COLO668 (cell line): ENCODE results near the gene SLC44A5.

ENCODE experiments used
- DNase-seq: peaks from one replicate; lab custom pipeline; 2025; ENCODE audit not compliant: unreplicated experiment; lab: John Stamatoyannopoulos, UW

SLC44A5 gene

DNA sequence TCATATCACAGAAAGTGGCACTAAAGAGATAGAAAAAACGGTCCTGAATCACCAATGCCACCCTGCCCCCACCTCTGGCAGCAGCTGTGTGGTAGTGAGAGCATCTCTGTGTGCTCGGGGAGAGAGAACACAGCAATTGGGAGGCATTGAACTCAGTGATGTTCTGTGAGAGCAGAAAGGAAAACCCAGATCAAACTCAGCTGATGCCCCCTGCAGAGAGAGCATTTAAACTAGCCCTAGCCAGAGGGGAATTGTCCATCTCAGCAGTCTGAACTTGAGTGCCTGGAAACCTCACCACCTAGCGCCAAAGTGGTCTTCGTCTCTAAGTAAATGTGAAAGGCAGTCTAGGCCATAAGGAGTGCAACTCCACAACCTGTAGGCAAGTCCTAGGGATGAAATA lies 21.3 kb downstream of the SLC44A5 start:
- DNase-seq = no peak

- DNase-seq = no peak
These were observed 22.0 kb downstream of the SLC44A5 start for GRCh38 chr1:75588779-75589475.

DNA sequence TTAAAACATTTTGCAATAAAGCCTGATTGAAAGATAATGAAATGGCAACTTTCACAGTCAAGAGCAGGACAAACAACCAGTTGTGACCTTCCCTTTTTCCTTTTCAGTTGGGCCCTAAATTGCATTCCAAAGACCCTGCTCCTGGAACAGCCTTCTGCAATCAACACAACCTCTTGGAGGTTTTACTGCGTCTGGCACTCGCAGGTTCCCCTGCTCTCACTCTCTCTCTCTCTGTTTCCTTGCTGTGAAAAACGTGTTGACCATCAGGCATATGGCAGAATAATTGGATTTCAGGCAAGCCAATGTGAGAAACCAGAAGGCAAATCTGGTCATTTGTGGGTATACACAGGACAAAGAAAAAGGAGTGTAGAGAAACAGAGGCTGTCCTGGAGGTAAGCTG lies 23.2 kb downstream of the SLC44A5 start:
- no peak for DNase-seq

DNA sequence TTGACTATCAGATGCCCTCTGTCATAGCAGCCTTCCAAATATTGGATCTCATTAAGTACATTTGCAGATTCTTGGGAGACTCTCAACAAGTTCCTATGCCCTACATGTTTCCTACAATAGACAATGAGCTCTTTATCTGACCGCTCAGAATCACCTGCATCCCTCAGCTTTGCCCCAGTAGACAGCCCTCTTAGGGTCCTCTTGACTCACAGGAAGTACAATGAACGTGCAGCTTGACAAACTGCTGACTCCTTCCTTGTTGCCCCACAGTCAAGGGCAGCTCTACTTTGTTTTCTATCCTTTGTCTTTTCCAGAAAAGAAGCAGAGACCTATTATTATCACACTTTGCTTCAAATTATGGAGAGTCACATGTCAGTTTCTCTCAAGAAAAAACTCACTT lies 27.6 kb downstream of the SLC44A5 start:
- no peak for DNase-seq

DNA sequence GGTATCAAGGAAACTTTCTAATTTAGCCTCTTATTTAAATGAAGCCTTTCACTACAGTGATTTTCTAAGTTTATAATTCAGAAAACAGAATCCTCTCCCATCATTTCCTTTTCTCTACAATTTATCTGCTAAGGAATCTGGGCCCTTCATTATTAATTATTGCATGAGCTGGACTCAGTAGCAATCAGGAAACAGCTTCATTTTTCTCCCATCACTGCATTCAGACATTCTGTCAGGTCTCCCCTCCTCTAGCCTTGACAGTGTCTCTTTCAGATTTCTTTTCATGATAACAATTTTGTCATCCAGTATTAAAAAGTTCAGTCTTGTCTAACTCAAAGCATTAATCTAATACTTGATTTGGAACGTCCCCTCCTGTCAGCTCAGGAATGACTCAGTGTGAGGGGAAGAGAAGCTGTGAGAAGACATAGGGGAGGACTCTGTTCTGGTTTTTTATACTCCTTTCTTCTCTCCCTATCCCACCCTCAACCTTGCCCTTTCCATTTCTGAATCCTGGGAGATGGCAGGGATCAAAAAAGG lies 28.1 kb downstream of the SLC44A5 start:
- DNase-seq = no peak

DNA sequence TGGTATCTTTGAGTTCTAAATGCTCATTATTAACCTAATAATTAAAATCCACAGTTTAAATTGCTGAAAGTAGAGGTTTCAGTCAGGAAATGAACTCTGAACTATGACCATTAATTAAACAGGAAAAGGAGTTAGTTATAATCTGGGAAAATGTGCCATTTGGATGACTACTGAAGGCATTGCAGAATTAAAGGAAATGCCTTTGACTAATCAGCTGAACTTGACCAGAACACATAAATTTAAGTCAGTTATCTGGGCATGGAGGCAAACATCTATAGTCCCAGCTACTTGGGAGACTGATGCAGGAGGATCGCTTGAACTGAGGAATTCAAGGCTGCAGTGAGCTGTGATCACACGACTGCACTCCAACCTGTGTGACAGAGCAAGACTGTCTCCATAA lies 31.9 kb downstream of the SLC44A5 start:
- no peak for DNase-seq

- no peak for DNase-seq
These were observed 35.1 kb downstream of the SLC44A5 start for GRCh38 chr1:75575837-75576236.

- DNase-seq = no peak
These were observed 43.7 kb downstream of the SLC44A5 start for GRCh38 chr1:75567191-75567590.

GRCh38 chr1:75559800-75560199 lies 51.1 kb downstream of the SLC44A5 start:
- DNase-seq = no peak

DNA sequence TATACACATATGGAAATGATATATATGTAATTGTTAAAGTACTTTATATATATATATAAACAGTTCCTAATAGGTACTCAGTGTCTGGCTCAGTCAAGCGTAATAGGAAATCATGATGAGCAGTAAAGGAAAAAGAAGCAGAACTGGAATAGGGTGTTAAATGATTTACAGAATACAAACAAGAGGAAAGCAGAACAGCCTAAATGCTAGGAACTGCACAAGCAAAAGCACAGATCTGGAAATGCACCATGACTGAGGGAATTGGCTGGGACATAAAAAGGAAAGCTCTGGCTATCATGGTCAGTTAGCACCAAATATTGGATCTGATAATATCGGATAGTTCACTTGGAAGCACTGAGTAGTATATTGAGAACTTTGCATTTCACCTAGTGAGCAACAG lies 51.8 kb downstream of the SLC44A5 start:
- DNase-seq = no peak

GRCh38 chr1:75554870-75555269 lies 56.0 kb downstream of the SLC44A5 start:
- DNase-seq = no peak

- DNase-seq = no peak
These were observed 56.7 kb downstream of the SLC44A5 start for GRCh38 chr1:75554181-75554580.

DNA sequence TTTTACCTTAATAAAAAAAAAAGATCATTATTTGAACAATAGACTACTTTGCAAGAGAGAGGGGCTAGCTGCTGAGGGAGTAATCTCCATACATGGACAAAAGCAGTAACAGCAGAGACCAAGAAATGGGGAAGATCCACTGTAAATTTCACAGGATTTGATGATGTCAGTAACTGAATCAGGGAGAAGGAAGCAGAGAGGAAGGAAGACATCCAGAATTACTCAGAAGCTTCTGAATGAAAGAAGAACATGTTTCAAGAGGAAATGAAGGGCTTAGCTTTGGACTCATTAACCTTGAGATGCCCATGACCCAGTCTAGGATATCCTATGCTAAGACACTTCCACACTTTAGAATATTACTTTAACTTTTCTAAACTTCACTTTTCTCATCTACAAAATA lies 60.4 kb downstream of the SLC44A5 start:
- DNase-seq = no peak

- DNase-seq = no peak
These were observed 62.0 kb downstream of the SLC44A5 start for GRCh38 chr1:75548721-75549480.

DNA sequence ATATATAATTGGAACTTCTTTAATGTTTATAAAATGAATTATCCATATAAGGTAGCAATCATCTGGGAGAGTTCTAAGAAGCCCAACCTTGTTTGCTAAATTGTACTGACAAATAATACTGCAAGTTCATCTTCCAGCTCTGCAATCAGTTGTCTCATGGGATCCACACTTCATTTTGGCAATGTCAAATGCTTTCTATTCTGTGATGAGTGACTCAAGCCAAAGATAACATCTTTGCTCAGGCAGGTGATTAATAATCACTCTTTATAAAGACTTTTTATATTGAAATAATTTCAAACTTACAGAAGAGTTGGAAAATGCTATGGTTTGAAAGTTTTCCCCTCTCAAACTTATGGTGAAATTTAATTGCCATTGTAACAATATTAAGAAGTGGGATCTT lies 67.2 kb downstream of the SLC44A5 start:
- DNase-seq = no peak

GRCh38 chr1:75542818-75543570 lies 67.9 kb downstream of the SLC44A5 start:
- DNase-seq = no peak

DNA sequence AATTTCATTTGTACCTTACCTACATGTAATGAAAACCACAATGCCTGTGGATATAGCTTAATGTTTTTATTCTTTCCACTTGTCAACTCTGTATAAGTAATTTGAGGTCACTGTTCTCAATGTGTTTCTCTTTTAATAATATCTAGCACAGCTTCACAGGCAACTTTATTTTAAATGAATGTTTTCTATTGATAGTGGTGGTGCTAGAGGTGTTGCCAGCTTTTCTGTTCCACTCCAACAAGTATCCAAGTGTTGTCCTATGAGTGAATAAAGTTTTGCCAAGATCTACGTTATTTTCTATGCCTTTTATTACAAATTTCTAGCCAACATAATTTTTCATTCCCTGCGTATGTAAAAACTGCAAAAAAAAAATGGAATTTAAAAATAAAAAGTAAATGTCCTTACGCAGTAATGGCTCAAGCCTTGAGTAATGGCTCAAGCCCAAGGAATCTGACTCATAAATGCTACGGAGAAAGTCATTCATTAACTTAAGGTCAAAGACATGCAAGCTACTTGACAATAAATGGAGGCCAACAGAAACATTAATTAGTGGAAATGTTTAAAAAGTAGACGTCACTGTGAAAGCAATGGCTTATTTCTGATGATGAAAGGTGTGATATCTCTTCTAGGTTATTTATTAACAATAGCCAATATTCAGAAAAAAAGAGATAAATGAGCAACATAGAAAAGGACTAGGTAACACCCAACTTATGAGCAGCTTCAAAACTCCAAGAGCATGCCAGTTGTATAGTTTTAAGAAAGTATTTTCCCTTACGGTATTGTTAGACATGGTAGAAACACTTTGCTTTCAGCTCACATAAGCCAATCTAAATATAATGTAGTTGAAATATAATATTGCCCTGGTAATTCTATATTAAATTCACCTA lies 71.4 kb downstream of the SLC44A5 start:
- DNase-seq = no peak

- DNase-seq = no peak
These were observed 77.8 kb downstream of the SLC44A5 start for GRCh38 chr1:75533085-75533484.

- DNase-seq = no peak
These were observed 79.3 kb downstream of the SLC44A5 start for GRCh38 chr1:75531570-75531969.

GRCh38 chr1:75529488-75529887 lies 81.4 kb downstream of the SLC44A5 start:
- no peak for DNase-seq

DNA sequence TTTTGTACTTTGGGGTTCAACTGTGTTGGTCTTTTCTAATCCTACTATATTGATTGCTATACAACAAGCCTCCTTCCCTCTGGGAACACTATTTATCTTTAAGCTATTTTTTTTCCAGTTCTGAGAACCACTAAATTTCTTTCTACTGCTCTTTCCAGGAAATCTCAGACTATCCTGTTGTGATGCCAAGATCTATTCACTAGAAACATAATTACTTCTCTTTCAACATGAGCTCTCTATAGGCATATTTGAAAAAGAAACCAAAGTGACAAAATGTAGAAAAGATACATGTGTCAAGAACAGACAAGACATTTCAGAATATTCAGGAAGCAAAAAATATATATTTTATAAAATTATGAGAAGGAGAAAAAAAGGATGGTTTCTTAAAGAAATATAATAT lies 82.9 kb downstream of the SLC44A5 start:
- no peak for DNase-seq
